Lower lobe of right lung (tissue), 2 donors: ENCODE measurements around the gene EXTL2. TPM values are rescaled to one million over a fixed set of nuclear protein-coding genes. Genes with fewer than 3 reads are reported as not detected.

Experiments used
- ATAC-seq, 2 donors: fragments of 200-7000 bp; cut with Tn5 transposase; one replicate each; pipeline ENCODE4 v1.9.1; 2020 to 2022; ENCODE audit warnings: mild to moderate bottlenecking in 2 of 2, moderate library complexity in 2 of 2
- DNase-seq: peaks from one replicate; pipeline ENCODE4 v3.0.0-alpha.2; 2020
- H3K27ac ChIP-seq: fragments of 200-600 bp; one replicate; pipeline ENCODE4 v1.8.0; 2022
- H3K27me3 ChIP-seq: fragments of 200-600 bp; one replicate; pipeline ENCODE4 v1.8.0; 2022; ENCODE audit warnings: low read depth
- H3K36me3 ChIP-seq: fragments of 200-600 bp; one replicate; pipeline ENCODE4 v1.8.0; 2022; ENCODE audit warnings: mild to moderate bottlenecking
- H3K4me1 ChIP-seq: fragments of 200-600 bp; one replicate; pipeline ENCODE4 v1.8.0; 2022
- H3K4me3 ChIP-seq: fragments of 200-600 bp; one replicate; pipeline ENCODE4 v1.8.0; 2022; ENCODE audit warnings: mild to moderate bottlenecking
- H3K9me3 ChIP-seq: fragments of 200-600 bp; one replicate; pipeline ENCODE4 v1.8.0; 2022
- CTCF ChIP-seq: fragments of 200-600 bp; IDR thresholded peaks from one replicate; pipeline ENCODE4 v1.8.0; 2022; ENCODE audit warnings: antibody characterized with exemption, mild to moderate bottlenecking
- intact Hi-C: fragments of 100-400 bp; cut with DNase I; formaldehyde crosslinking; loops from one replicate; pipeline ENCODE4 v1.11.0; 2022
- long read RNA-seq: library from polyadenylated mRNA; unstranded; transcript quantifications from one replicate; pipeline ENCODE4 v2.0.0, GENCODE V29; 2021
- total RNA-seq: library from RNA; stranded (reverse); fragmentation: NEBNext Ultra II Directional; extraction: Animal tissue kit (Norgen Biotek cat#: 25700); gene quantifications from one replicate; pipeline ENCODE4 v1.2.1, GENCODE V29; 2021
- donor health status: DM: no; HTN: yes; CAD: no; lungs with severe emphysema.

EXTL2 gene
- total RNA-seq, result 10.2 TPM
- long read RNA-seq, transcript EXTL2-202 (5 exons, 3,985 nt), result major isoform, 7 of 14 reads
- long read RNA-seq, partial matches to known transcripts, result 1 of 14 reads
- long read RNA-seq, other reads (novel, unspliced or antisense), result 2 of 14 reads

- Histone ChIP-seq H3K27ac (peak within 1 kb of the TSS; percentile 96), H3K27me3 (no peaks in the 10 kb centered on the region), H3K36me3 (peaks cover 18% of the 10 kb centered on the region), H3K4me1 (peaks cover 29% of the 10 kb centered on the region), H3K4me3 (peak within 1 kb of the TSS; percentile 82), H3K9me3 (peaks cover 3% of the 10 kb centered on the region)
- DNase-seq, result peak; percentile 91
- peak; percentile 81 to 88 for ATAC-seq
- no peak for TF ChIP-seq CTCF
- intact Hi-C loops, result no loop called here
Measured at GRCh38 chr1:100894603-100895539, at the start of gene EXTL2. Gene EXTL2 (minus strand): TSS chr1:100894842. CDS start chr1:100888757, 6,085 bp downstream.

- DNase-seq, result no peak
- H3K36me3 ChIP-seq, result peaks cover 16% of the 10 kb centered on the region
- H3K4me3 ChIP-seq, result no peak overlapping the region
- no peaks in the 10 kb centered on the region for H3K27me3 ChIP-seq
- H3K9me3 ChIP-seq, result no peaks in the 10 kb centered on the region
- no peak for TF ChIP-seq CTCF
- intact Hi-C loops, result no loop called here
- H3K27ac ChIP-seq, result no peak overlapping the region
- ATAC-seq, result no peak
- peaks cover under 1% of the 10 kb centered on the region for H3K4me1 ChIP-seq
Measured at GRCh38 chr1:100943533-100943932, 48.9 kb upstream of the EXTL2 start.

- Histone ChIP-seq H3K36me3 (peaks cover 18% of the 10 kb centered on the region), H3K27ac (no peak overlapping the region), H3K4me1 (no peaks in the 10 kb centered on the region), H3K9me3 (no peaks in the 10 kb centered on the region), H3K4me3 (no peak overlapping the region), H3K27me3 (no peaks in the 10 kb centered on the region)
- DNase-seq (no peak), ATAC-seq (no peak)
- TF ChIP-seq CTCF, result no peak
- intact Hi-C loops, result no loop called here
Measured at GRCh38 chr1:100942304-100943046, 47.8 kb upstream of the EXTL2 start.

GRCh38 chr1:100941580-100942216 lies 47.1 kb upstream of the EXTL2 start:
- Histone ChIP-seq H3K27ac (no peak overlapping the region), H3K36me3 (peaks cover 18% of the 10 kb centered on the region), H3K27me3 (no peaks in the 10 kb centered on the region), H3K4me1 (no peaks in the 10 kb centered on the region), H3K9me3 (no peaks in the 10 kb centered on the region), H3K4me3 (no peak overlapping the region)
- intact Hi-C loops, result no loop called here
- ATAC-seq (no peak), DNase-seq (no peak)
- TF ChIP-seq CTCF, result no peak

GRCh38 chr1:100941098-100941527 lies 46.5 kb upstream of the EXTL2 start:
- no peaks in the 10 kb centered on the region for H3K9me3 ChIP-seq
- ATAC-seq, result no peak
- intact Hi-C loops, result no loop called here
- no peak overlapping the region for H3K27ac ChIP-seq
- no peaks in the 10 kb centered on the region for H3K4me1 ChIP-seq
- peaks cover 18% of the 10 kb centered on the region for H3K36me3 ChIP-seq
- H3K27me3 ChIP-seq, result no peaks in the 10 kb centered on the region
- no peak for DNase-seq
- no peak for TF ChIP-seq CTCF
- H3K4me3 ChIP-seq, result no peak overlapping the region
